ENCODE data around the gene LGALS4.
"Not testable (repeated sequence)": the region's sequence is repeated elsewhere in the genome, so short reads cannot be mapped to it uniquely, and the experiment has no call there.

The LGALS4 gene

DNA sequence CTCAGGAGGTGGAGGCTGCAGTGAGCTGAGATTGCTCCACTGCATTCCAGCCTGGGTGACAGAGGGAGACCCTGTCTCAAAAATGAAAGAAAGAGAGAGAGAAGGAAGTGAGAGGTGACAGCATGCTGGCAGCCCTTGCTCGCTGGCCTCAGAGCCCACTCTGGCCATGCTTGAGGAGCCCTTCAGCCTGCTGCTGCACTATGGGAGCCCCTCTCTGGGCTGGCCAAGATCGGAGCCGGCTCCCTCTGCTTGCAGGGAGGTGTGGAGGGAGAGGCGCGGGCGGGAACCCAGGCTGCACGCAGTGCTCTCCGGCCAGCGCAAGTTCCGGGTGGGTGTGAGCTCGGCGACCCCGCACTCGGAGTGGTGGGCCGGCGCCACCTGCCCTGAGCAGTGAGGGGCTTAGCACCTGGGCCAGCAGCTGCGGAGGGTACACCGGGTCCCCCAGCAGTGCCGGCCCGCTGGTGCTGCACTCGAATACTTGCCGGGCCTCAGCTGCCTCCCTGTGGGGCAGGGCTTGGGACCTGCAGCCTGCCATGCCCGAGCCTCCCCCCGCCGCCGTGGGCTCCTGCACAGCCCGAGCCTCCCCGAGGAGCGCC is 8.6 kb upstream of the LGALS4 start:
- not testable (repeated sequence) for DNase-seq

DNA sequence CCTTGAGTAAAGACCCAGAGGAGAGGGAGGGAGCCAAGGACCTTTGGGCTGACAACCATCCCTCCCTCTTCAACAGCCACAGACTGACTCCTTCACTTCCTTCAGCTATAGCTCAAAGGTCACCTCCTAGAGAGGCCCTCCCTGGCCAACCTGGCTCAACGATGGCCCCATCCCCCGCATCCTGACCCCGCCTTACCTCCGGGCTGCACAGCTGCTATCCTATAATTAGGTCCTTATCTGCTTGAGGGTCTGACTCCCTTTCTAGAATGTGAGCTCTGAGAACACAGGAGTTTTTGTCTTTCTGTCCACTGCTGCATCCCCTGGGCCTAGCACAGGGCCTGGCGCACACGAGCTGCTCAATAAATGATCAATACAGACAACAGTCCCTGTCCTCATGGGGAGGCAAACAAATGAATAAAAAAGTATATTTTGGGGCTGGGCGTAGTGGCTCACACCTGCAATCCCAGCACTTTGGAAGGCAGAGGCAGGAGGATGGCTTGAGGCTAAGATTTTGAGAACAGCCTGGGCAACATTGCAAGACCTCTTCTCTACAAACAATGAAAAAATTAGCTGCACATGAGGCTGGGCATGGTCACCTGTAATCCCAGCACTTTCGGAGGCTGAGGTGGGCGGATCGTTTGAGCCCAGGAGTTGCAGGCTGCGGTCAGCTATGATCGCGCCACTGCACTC is 6.6 kb upstream of the LGALS4 start:
- DNase-seq, result no peak

DNA sequence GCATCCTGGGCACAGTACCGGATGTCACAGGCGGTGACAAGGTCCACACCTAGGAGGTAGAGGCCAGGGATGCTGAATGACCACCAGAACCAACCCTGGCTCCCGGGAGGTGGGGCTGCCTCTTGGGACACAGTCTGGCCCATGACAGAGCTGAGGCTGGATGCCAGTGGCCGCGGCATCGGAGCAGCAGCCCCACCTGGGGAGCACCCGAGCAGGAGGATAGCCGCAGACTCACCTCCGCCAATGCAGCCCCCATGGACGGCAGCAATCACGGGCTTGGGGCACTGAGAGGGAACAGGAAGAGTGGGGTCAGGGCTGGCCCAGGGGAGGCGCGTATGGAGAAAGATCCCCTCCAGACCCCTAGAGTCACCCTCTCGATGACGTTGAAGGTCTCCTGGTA is 4.3 kb upstream of the LGALS4 start:
- DNase-seq, result no peak

- no peak for DNase-seq
Observed at GRCh38 chr19:38816131-38816750, 3.5 kb upstream of the LGALS4 start.

DNA sequence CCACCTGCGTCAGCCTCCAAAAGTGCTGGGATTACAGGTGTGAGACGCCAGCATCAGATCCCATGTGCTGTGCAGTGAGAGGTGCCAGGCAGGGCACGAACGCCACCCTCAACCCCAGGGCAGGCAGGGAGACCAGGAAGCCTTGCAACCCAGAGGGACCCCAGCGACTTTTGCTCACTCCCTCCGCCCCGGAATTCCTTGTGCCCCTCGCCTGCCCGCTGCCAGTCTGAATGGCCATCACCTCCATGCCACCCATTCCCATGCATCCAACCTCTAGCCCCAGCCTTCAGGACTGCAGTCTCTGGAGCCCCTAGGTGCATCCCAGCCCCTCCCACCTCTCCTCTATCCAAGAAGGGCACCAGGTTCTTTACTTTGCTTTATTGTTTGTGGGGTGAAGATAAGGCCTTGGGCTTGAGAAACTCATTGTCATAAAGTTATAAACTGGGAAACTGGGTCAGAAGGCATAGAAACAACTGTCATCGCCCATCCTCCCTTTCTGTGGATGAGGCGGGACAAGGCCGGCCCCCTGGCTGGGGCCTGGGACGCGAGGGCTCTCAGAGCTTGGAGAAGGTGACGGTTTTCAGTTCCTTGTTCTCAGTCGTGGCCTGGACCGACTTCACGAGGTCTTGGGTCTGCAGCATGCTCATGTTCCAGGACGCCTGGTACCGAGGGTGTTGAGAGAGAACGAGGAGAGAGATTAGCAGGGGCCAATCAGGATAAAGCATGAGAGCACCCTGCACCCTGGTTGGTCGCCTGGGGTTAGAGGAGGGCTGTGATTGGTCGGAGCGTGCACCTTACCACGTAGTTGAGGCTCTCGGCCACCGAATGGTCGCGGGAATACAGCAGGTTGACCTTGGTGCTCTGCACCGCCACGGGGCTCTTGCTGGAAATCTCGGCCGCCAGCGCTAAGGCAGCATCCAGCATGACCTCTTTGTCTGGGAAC is 2.6 kb upstream of the LGALS4 start:
- DNase-seq, result no peak

DNA sequence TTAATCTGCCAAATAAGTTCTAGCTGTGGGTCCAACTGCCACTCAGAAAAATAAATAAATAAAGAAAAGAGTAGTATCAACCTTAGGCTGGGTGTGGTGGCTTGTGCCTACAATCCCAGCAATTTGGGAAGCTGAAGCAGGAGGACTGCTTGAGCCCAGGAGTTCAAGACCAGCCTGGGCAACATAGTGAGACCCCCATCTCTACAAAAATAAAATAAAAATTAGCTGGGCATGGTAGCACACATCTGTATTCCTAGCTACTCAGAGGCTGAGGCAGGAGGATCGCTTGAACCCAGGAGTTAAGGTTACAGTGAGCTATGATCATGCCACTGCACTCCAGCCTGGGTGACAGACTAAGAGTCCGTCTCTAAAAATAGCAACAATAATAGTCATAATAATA is 1.2 kb upstream of the LGALS4 start:
- not testable (repeated sequence) for DNase-seq

DNA sequence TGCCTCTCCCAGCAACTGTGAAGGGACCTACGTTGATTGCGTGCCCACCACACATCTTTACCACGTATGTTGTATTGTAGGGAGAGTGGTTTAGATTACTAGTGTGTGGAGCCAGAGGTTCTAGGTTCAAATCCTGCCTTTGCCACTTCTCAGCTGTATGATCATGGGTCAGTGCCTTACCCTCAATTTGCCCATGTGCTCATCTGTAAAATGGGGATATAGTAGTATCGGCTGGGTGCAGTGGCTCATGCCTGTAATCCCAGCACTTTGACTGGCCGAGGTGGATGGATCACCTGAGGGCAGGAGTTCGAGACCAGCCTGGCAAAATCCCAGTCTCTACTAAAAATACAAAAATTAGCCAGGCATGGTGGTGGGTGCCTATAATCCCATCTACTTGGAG is 578 bp upstream of the LGALS4 start:
- DNase-seq, result no peak

DNA sequence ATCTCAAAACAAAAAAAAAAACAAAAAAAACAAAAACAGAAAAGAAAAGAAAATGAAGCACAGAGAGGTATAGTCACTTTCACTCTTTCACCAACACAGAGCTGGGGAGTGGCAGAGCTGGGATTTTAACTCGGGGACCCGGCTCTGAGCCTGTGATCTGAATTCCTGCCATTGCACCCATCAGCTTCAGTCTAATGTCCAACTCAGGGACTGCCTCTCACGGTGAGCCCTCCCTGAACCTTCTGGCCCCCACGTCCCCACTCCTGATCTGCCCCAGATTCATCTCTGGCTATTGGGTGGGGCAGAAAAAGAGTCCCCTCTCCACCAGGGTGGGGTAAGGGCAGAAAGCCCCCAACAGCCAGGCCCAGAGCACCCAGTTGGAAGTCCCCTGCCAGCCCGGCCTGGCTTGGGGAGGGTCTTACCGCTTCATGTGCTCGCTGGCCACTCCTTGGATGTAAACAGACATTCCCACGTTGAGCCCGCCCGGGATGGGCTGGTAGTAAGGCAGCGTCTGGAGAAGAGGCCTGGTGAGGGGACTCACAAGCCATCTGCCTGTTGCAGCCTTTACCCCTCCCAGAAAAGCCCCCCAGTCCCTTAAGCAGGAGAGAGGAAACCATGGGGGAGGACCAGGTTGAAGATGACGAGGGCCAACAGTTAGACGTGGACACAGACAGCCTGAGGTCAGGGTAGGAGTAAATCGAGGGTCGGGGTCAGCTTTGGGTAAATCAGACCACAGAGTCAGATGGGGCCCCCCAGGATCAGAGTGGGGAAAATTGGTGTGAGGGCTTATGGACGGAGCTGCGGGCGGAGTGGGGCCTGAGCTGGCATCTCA is 520 bp downstream of the LGALS4 start:
- DNase-seq, result no peak

DNA sequence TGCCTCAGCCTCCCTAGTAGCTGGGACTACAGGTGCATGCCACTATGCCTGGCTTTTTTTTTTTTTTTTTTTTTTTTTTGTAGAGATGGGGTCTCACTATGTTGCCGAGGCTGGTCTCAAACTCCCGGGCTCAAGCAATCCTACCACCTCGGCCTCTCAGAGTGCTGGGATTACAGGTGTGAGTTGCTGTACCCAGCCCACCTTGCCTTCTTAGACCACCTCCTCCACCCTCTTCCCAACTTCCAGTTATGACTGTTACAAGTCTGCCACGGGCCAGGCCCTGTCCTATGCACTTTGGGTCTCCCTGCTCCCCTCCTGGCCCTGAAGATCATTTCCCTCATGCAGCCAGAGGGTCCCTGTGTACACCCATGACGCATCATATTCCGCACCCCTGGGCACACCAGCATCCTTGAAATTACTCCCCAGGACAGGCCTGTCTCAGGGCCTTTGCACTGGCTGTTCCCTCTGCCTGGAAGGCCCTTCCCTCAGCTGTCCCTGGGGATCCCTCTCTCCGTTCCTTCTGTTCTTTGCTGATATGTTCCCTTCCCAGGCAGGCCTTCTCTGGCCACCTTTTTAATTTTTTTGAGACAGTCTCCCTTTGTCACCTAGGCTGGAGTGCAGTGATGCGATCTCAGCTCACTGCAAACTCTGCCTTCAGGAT is 3.0 kb downstream of the LGALS4 start:
- no peak for DNase-seq

- DNase-seq, result no peak
Observed at GRCh38 chr19:38808741-38809140, 4.0 kb downstream of the LGALS4 start.

GRCh38 chr19:38807374-38808098 is 5.2 kb downstream of the LGALS4 start:
- DNase-seq, result not testable (repeated sequence)

- DNase-seq, result no peak
Observed at GRCh38 chr19:38806371-38806770, 6.4 kb downstream of the LGALS4 start.

DNA sequence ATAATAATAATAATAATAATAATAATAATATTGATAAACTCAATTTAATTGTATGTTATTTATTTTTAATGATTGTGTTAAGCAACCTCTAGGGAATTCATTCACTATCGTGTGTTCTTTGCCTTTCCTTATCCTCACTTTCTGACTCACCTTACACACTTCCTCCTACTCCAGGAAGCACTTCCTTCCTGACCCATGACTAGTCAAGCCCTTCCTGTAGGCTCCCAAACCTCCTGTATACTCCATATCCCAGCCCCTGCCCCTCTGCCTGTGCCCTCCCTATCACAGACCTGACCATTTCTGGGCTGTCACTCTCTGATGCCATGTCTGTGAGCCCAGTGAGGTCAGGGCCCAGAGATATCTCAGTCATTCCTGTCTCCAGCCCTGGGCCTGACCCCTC is 7.6 kb downstream of the LGALS4 start:
- no peak for DNase-seq

- DNase-seq, result no peak
Observed at GRCh38 chr19:38803543-38803942, 9.2 kb downstream of the LGALS4 start.

- DNase-seq, result no peak
Observed at GRCh38 chr19:38801359-38802095, 11.2 kb downstream of the LGALS4 start.

- no peak for DNase-seq
Observed at GRCh38 chr19:38800577-38801347, 12.0 kb downstream of the LGALS4 start.

DNA sequence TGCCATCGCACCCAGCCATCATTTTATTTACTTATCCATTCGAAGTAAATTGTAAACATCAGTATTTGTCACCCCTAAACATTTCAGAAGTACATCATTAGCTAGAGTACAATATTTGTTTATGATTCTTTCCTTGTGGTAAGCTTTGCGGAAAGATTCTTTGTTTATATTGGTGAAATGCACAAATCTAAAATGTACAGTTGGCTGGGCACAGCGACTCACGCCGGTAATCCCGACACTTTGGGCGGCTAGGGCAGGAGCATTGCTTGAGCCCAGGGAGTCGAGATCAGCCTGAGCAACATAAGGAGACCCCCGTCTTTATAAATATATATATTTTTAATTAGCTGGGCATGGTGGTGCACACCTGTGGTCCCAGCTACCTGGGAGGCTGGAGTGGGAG is 13.6 kb downstream of the LGALS4 start:
- DNase-seq, result no peak

- not testable (repeated sequence) for DNase-seq
Observed at GRCh38 chr19:38797781-38798180, 15.0 kb downstream of the LGALS4 start.

GRCh38 chr19:38796154-38796553 is 16.6 kb downstream of the LGALS4 start:
- no peak for DNase-seq

Data from hippocampal formation (tissue), 2 donors.